IPS-NIHi11 (cell line): ENCODE measurements around the gene MYO1A.
"Not testable (repeated sequence)": the region's sequence is repeated elsewhere in the genome, so short reads cannot be mapped to it uniquely, and the experiment has no call there.

Experiments used
- DNase-seq: peaks from one replicate; pipeline ENCODE4 v3.0.0; 2012; ENCODE audit warnings: mixed read lengths, low spot score

The MYO1A gene

GRCh38 chr12:57046947-57047890 is 2.7 kb downstream of the MYO1A start:
- no peak for DNase-seq

- no peak for DNase-seq
Measured at GRCh38 chr12:57046086-57046791, 3.7 kb downstream of the MYO1A start.

- no peak for DNase-seq
Measured at GRCh38 chr12:57044889-57045288, 5.0 kb downstream of the MYO1A start.

GRCh38 chr12:57044468-57044867 is 5.5 kb downstream of the MYO1A start:
- DNase-seq = no peak

- DNase-seq = no peak
Measured at GRCh38 chr12:57042695-57043094, 7.2 kb downstream of the MYO1A start.

- no peak for DNase-seq
Measured at GRCh38 chr12:57040750-57041149, 9.2 kb downstream of the MYO1A start.

GRCh38 chr12:57040211-57040610 is 9.7 kb downstream of the MYO1A start:
- no peak for DNase-seq

- DNase-seq = no peak
Measured at GRCh38 chr12:57039016-57039798, 10.7 kb downstream of the MYO1A start.

- DNase-seq = no peak
Measured at GRCh38 chr12:57037264-57037663, 12.7 kb downstream of the MYO1A start.

- no peak for DNase-seq
Measured at GRCh38 chr12:57033431-57033830, 16.5 kb downstream of the MYO1A start.

GRCh38 chr12:57031789-57032188 is 18.1 kb downstream of the MYO1A start:
- no peak for DNase-seq

GRCh38 chr12:57031138-57031725 is 18.7 kb downstream of the MYO1A start:
- no peak for DNase-seq

- no peak for DNase-seq
Measured at GRCh38 chr12:57029457-57029856, 20.5 kb downstream of the MYO1A start.

- DNase-seq = no peak
Measured at GRCh38 chr12:57027805-57028153, 22.1 kb downstream of the MYO1A start.

GRCh38 chr12:57027011-57027804 is 22.7 kb downstream of the MYO1A start:
- DNase-seq = no peak

GRCh38 chr12:57025196-57025595 is 24.7 kb downstream of the MYO1A start:
- DNase-seq = no peak

GRCh38 chr12:57022324-57022723 is 27.6 kb downstream of the MYO1A start:
- DNase-seq = not testable (repeated sequence)

GRCh38 chr12:57019983-57020719 is 29.8 kb downstream of the MYO1A start:
- DNase-seq = no peak

GRCh38 chr12:57018906-57019305 is 31.0 kb downstream of the MYO1A start:
- no peak for DNase-seq

GRCh38 chr12:57018353-57018752 is 31.6 kb downstream of the MYO1A start:
- not testable (repeated sequence) for DNase-seq

- DNase-seq = peak; percentile 57
Measured at GRCh38 chr12:57016348-57016747, 33.6 kb downstream of the MYO1A start, which contains the start of gene TAC3. TAC3 (minus strand) TSS chr12:57016529; CDS start chr12:57015797, 732 bp downstream.
